ENCODE measurements around the gene SLC19A1. TPM values are rescaled to one million over a fixed set of nuclear protein-coding genes. Genes with fewer than 3 reads are reported as not detected.

SLC19A1 gene
- total RNA-seq, 4 donors from 2014 or later, result 7.6 to 12.8 (median 10.3) TPM; not detected in 1

- intact Hi-C loops (cut with DNase I; ENCODE audit: low total_unique reads), result no loop called here
- no peak overlapping the region for H3K4me3 ChIP-seq
- H3K36me3 ChIP-seq, result no peaks in the 10 kb centered on the region
- H3K27me3 ChIP-seq, result no peaks in the 10 kb centered on the region
- no peak for TF ChIP-seq POLR2A (IDR thresholded peaks at IDR 0.05)
- H3K27ac ChIP-seq, result no peak overlapping the region
- H3K9me3 ChIP-seq, result no peaks in the 10 kb centered on the region
- no peaks in the 10 kb centered on the region for H3K4me1 ChIP-seq
- DNase-seq, result no peak
These were observed 33.4 kb downstream of the SLC19A1 start for GRCh38 chr21:45508607-45509565.

- Histone ChIP-seq H3K27me3 (no peaks in the 10 kb centered on the region), H3K4me3 (no peak overlapping the region), H3K9me3 (no peaks in the 10 kb centered on the region), H3K4me1 (no peaks in the 10 kb centered on the region), H3K27ac (no peak overlapping the region), H3K36me3 (no peaks in the 10 kb centered on the region)
- intact Hi-C loops (cut with DNase I; ENCODE audit: low total_unique reads), result no loop called here
- DNase-seq, result no peak
- TF ChIP-seq CTCF (IDR thresholded peaks at IDR 0.05) (no peak), POLR2A (IDR thresholded peaks at IDR 0.05) (no peak)
These were observed 34.2 kb downstream of the SLC19A1 start for GRCh38 chr21:45507888-45508508.

GRCh38 chr21:45507523-45507875 lies 34.7 kb downstream of the SLC19A1 start:
- Histone ChIP-seq H3K4me1 (no peaks in the 10 kb centered on the region), H3K36me3 (no peaks in the 10 kb centered on the region), H3K27me3 (no peaks in the 10 kb centered on the region), H3K27ac (no peak overlapping the region), H3K4me3 (no peak overlapping the region), H3K9me3 (no peaks in the 10 kb centered on the region)
- intact Hi-C loops (cut with DNase I; ENCODE audit: low total_unique reads), result no loop called here
- no peak for DNase-seq
- TF ChIP-seq POLR2A (IDR thresholded peaks at IDR 0.05), result no peak
- no peak for TF ChIP-seq CTCF (IDR thresholded peaks at IDR 0.05)

- Histone ChIP-seq H3K36me3 (no peaks in the 10 kb centered on the region), H3K27ac (no peak overlapping the region), H3K9me3 (no peaks in the 10 kb centered on the region), H3K4me1 (no peaks in the 10 kb centered on the region), H3K4me3 (no peak overlapping the region), H3K27me3 (no peaks in the 10 kb centered on the region)
- DNase-seq, result no peak
- TF ChIP-seq CTCF (IDR thresholded peaks at IDR 0.05) (no peak), POLR2A (IDR thresholded peaks at IDR 0.05) (no peak)
- intact Hi-C loops (cut with DNase I; ENCODE audit: low total_unique reads), result no loop called here
These were observed 35.3 kb downstream of the SLC19A1 start for GRCh38 chr21:45506836-45507522.

GRCh38 chr21:45506241-45506817 lies 35.9 kb downstream of the SLC19A1 start:
- no peak overlapping the region for H3K4me3 ChIP-seq
- no peaks in the 10 kb centered on the region for H3K27me3 ChIP-seq
- DNase-seq, result no peak
- TF ChIP-seq CTCF (IDR thresholded peaks at IDR 0.05), result no peak
- no peak for TF ChIP-seq POLR2A (IDR thresholded peaks at IDR 0.05)
- intact Hi-C loops (cut with DNase I; ENCODE audit: low total_unique reads), result no loop called here
- no peaks in the 10 kb centered on the region for H3K9me3 ChIP-seq
- no peaks in the 10 kb centered on the region for H3K4me1 ChIP-seq
- no peak overlapping the region for H3K27ac ChIP-seq
- H3K36me3 ChIP-seq, result no peaks in the 10 kb centered on the region
